Panc1 (cell line): Measurements from ENCODE around the gene MAP7. TPM values are rescaled to one million over a fixed set of nuclear protein-coding genes. Genes with fewer than 3 reads are reported as not detected.

Source experiments
- ATAC-seq: fragments of 200-7000 bp; cut with Tn5 transposase; 2 replicates; pipeline ENCODE4 v1.9.1; 2020; ENCODE audit warnings: mild to moderate bottlenecking, moderate library complexity
- BruUV-seq: library from RNA; stranded (reverse); fragments of 400-500 nt; replicated peaks from 2 replicates; lab custom pipeline; 2021; lab: Mats Ljungman, UMichigan
- CTCF ChIA-PET: fragments of 300-600 bp; sonication (Branson Sonifier 250); formaldehyde crosslinking; loops from one replicate; lab custom pipeline; 2022; ENCODE audit warnings: antibody characterized with exemption; lab: Charles Lee
- POLR2A ChIA-PET: fragments of 300-600 bp; sonication (Branson Sonifier 250); formaldehyde crosslinking; loops from one replicate; lab custom pipeline; 2022; ENCODE audit warnings: antibody characterized with exemption; lab: Charles Lee
- DNase-seq: peaks from one replicate; pipeline ENCODE4 v3.0.0-alpha.2; 2010; ENCODE audit warnings: low read depth, low spot score
- H3K27ac ChIP-seq: 2 replicates; pipeline ENCODE4 v1.5.1; 2011; ENCODE audit warnings: mild to moderate bottlenecking, low read length, inconsistent platforms
- H3K27me3 ChIP-seq: fragments of 200-500 bp; sonication (Bioruptor generic); 2 replicates; pipeline ENCODE4 v1.6.0; 2014; ENCODE audit warnings: low read length, inconsistent platforms; ENCODE audit not compliant: control insufficient read depth, insufficient read depth
- H3K36me3 ChIP-seq: fragments of 200-500 bp; sonication (Bioruptor generic); 2 replicates; pipeline ENCODE4 v1.5.1; 2014; ENCODE audit warnings: inconsistent platforms, mild to moderate bottlenecking, low read length, moderate library complexity; ENCODE audit not compliant: control insufficient read depth, insufficient read depth
- H3K4me1 ChIP-seq: 2 replicates; pipeline ENCODE4 v1.5.1; 2011; ENCODE audit warnings: inconsistent platforms, mild to moderate bottlenecking, low read length, moderate library complexity; ENCODE audit not compliant: control insufficient read depth, insufficient read depth
- H3K4me3 ChIP-seq, 2 experiments: 2 replicates each; pipeline ENCODE4 v1.5.1; 2011 to 2012; ENCODE audit warnings: low read depth in 2 of 2, low read length in 2 of 2, mild to moderate bottlenecking in 2 of 2, inconsistent platforms in 1 of 2, moderate library complexity in 1 of 2
- H3K9me3 ChIP-seq: fragments of 200-500 bp; sonication (Bioruptor generic); 2 replicates; pipeline ENCODE4 v1.5.1; 2014; ENCODE audit warnings: low read depth, mild to moderate bottlenecking, inconsistent platforms, low read length, moderate library complexity; ENCODE audit not compliant: control insufficient read depth, insufficient read depth
- REST ChIP-seq, 2 experiments: IDR thresholded peaks; 2 replicates each; pipeline ENCODE4 v1.6.1; 2011 to 2012; ENCODE audit warnings: low read depth in 2 of 2, control low read depth in 1 of 2, low read length in 1 of 2, mild to moderate bottlenecking in 1 of 2, moderate library complexity in 1 of 2; ENCODE audit not compliant: insufficient read depth in 1 of 2
- in situ Hi-C: cut with HindIII; loops from 2 replicates; pipeline ENCODE4 v1.10.0; 2016; ENCODE audit warnings: low sequenced_read_pairs, low pct_unique_long_range_greater_than_20kb
- intact Hi-C: fragments of 100-400 bp; cut with micrococcal nuclease; formaldehyde crosslinking; loops from one replicate; pipeline ENCODE4 v1.10.0; 2022; ENCODE audit not compliant: unreplicated experiment
- total RNA-seq: library from RNA; stranded (reverse); gene quantifications from one replicate; pipeline ENCODE4 v1.2.1, GENCODE V29; 2021; ENCODE audit not compliant: unreplicated experiment

The MAP7 gene
- total RNA-seq, 1 experiment from 2014 or later, result 1.8 TPM

DNA sequence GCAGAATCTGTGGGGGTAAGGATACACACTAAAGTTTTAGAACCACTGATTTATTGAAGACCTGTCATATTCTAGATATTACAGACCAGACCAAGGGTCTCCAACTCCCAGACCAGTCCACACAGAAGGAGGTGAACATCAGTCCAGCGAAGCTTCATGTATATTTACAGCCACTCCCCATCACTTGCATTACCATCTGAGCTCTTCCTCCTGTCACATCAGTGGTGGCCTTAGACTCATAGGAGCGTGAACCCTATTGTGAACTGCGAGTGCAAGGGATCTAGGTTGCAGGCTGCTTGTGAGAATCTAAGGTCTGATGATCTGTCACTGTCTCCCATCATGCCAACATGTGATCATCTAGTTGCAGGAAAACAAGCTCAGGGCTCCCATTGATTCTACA, 255.6 kb downstream of the MAP7 start:
- Histone ChIP-seq H3K4me3 (no peak overlapping the region), H3K27me3 (no peaks in the 10 kb centered on the region), H3K36me3 (no peaks in the 10 kb centered on the region), H3K27ac (no peak overlapping the region), H3K4me1 (peaks cover 6% of the 10 kb centered on the region; the same call in 1 of the 2 replicates), H3K9me3 (no peaks in the 10 kb centered on the region)
- in situ Hi-C loops (no loop called here), intact Hi-C loops (no loop called here)
- DNase-seq (no peak), ATAC-seq (no peak)
- no TSS peak for BruUV-seq
- CTCF ChIA-PET, result no interaction called here
- no peak for TF ChIP-seq REST (IDR thresholded peaks at IDR 0.05; ENCODE audit: insufficient read depth in 1 of 2, low read depth in 2 of 2, low read length in 1 of 2)
- POLR2A ChIA-PET, result no interaction called here

Other genes starting within 250 kb of the MAP7 start
- gene MAP3K5, start 242.1 kb upstream of the MAP7 start, total RNA-seq, result 8.1 TPM